DND-41 (cell line): Measurements from ENCODE around the gene TMTC2.

Source experiments
- ATAC-seq: fragments of 200-7000 bp; cut with Tn5 transposase; 3 replicates; pipeline ENCODE4 v1.9.1; 2021; ENCODE audit warnings: low read depth; ENCODE audit not compliant: insufficient read depth
- DNase-seq: peaks from one replicate; pipeline ENCODE4 v3.0.0-alpha.2; 2020
- H2AFZ ChIP-seq: 2 replicates; pipeline ENCODE4 v1.6.0; 2012; ENCODE audit warnings: low read depth, low read length
- H3K27ac ChIP-seq: 2 replicates; pipeline ENCODE4 v1.5.1; 2012; ENCODE audit warnings: low read length, inconsistent platforms
- H3K27me3 ChIP-seq: fragments of 200-600 bp; sonication (generic); 2 replicates; pipeline ENCODE4 v1.6.0; 2012; ENCODE audit warnings: low read length, mild to moderate bottlenecking, inconsistent platforms; ENCODE audit not compliant: insufficient read depth, poor library complexity
- H3K36me3 ChIP-seq: 2 replicates; pipeline ENCODE4 v1.5.1; 2012; ENCODE audit warnings: low read length, inconsistent platforms; ENCODE audit not compliant: insufficient read depth
- H3K4me1 ChIP-seq: 2 replicates; pipeline ENCODE4 v1.5.1; 2012; ENCODE audit warnings: mild to moderate bottlenecking, low read length; ENCODE audit not compliant: insufficient read depth
- H3K4me2 ChIP-seq: 2 replicates; pipeline ENCODE4 v1.6.0; 2012; ENCODE audit warnings: mild to moderate bottlenecking, moderate library complexity, low read length, inconsistent platforms; ENCODE audit not compliant: insufficient read depth
- H3K4me3 ChIP-seq, 2 experiments: fragments of 200-600 bp in 1 of 2; shearing (Covaris generic) in 1 of 2; 2 replicates each; pipeline ENCODE4 v1.5.1; 2012 to 2016; ENCODE audit warnings: inconsistent platforms in 2 of 2, low read length in 2 of 2, mild to moderate bottlenecking in 2 of 2, low read depth in 1 of 2, moderate library complexity in 1 of 2
- H3K79me2 ChIP-seq: 2 replicates; pipeline ENCODE4 v1.6.0; 2012; ENCODE audit warnings: low read length, inconsistent platforms; ENCODE audit not compliant: insufficient read depth
- H3K9ac ChIP-seq: 2 replicates; pipeline ENCODE4 v1.6.0; 2012; ENCODE audit warnings: low read depth, mild to moderate bottlenecking, inconsistent platforms, low read length, moderate library complexity
- H3K9me3 ChIP-seq: 2 replicates; pipeline ENCODE4 v1.5.1; 2012; ENCODE audit warnings: low read length, moderate library complexity, mild to moderate bottlenecking, inconsistent platforms; ENCODE audit not compliant: insufficient read depth, severe bottlenecking
- H4K20me1 ChIP-seq: 2 replicates; pipeline ENCODE4 v1.6.0; 2012; ENCODE audit warnings: low read length; ENCODE audit not compliant: insufficient read depth
- CTCF ChIP-seq: IDR thresholded peaks from 2 replicates; pipeline ENCODE4 v1.5.1; 2012; ENCODE audit warnings: borderline replicate concordance, low read length, moderate library complexity, mild to moderate bottlenecking; ENCODE audit not compliant: poor library complexity, severe bottlenecking; ENCODE audit errors: extremely low read depth
- EZH2 ChIP-seq: IDR thresholded peaks from 3 replicates; pipeline ENCODE4 v1.6.1; 2012; ENCODE audit warnings: borderline replicate concordance, low read depth, mild to moderate bottlenecking, moderate library complexity, low read length, inconsistent platforms; ENCODE audit not compliant: severe bottlenecking

Gene TMTC2

GRCh38 chr12:82923935-82924334 lies 237.2 kb downstream of the TMTC2 start:
- ATAC-seq: no peak
- H3K27me3 ChIP-seq: no peaks in the 10 kb centered on the region
- H3K27ac ChIP-seq: no peak overlapping the region

GRCh38 chr12:82926630-82927029 lies 239.9 kb downstream of the TMTC2 start:
- Histone ChIP-seq H3K4me1 (no peaks in the 10 kb centered on the region), H3K36me3 (no peaks in the 10 kb centered on the region), H2AFZ (no peak overlapping the region), H3K4me3 (no peak overlapping the region), H3K9me3 (no peaks in the 10 kb centered on the region), H3K27ac (no peak overlapping the region), H4K20me1 (no peaks in the 10 kb centered on the region), H3K4me2 (no peak overlapping the region), H3K79me2 (no peaks in the 10 kb centered on the region), H3K27me3 (no peaks in the 10 kb centered on the region), H3K9ac (no peak overlapping the region)
- ATAC-seq (no peak), DNase-seq (no peak)
- TF ChIP-seq EZH2 (no peak), CTCF (no peak)

More at GRCh38 chr12:82923935-82924334, 237.2 kb downstream of the TMTC2 start:
- Histone ChIP-seq H3K4me2 (no peak overlapping the region), H2AFZ (no peak overlapping the region), H3K9ac (no peak overlapping the region), H3K79me2 (no peaks in the 10 kb centered on the region), H4K20me1 (no peaks in the 10 kb centered on the region), H3K36me3 (no peaks in the 10 kb centered on the region), H3K4me1 (no peaks in the 10 kb centered on the region), H3K9me3 (no peaks in the 10 kb centered on the region), H3K4me3 (no peak overlapping the region)
- DNase-seq: no peak
- TF ChIP-seq CTCF (no peak), EZH2 (no peak)

GRCh38 chr12:82930301-82930700 lies 243.6 kb downstream of the TMTC2 start:
- DNase-seq (no peak), ATAC-seq (no peak)
- Histone ChIP-seq H3K27me3 (no peaks in the 10 kb centered on the region), H3K4me2 (no peak overlapping the region), H2AFZ (no peak overlapping the region), H4K20me1 (no peaks in the 10 kb centered on the region), H3K4me1 (no peaks in the 10 kb centered on the region), H3K4me3 (no peak overlapping the region), H3K9me3 (no peaks in the 10 kb centered on the region), H3K79me2 (no peaks in the 10 kb centered on the region), H3K36me3 (no peaks in the 10 kb centered on the region), H3K9ac (no peak overlapping the region), H3K27ac (no peak overlapping the region)
- TF ChIP-seq CTCF: no peak
- no peak for TF ChIP-seq EZH2

- Histone ChIP-seq H2AFZ (no peak overlapping the region), H3K27ac (no peak overlapping the region)
- no peak for ATAC-seq
Observed at GRCh38 chr12:82931349-82932116, 244.8 kb downstream of the TMTC2 start.

More at GRCh38 chr12:82931349-82932116, 244.8 kb downstream of the TMTC2 start:
- no peaks in the 10 kb centered on the region for H4K20me1 ChIP-seq
- DNase-seq: no peak
- no peaks in the 10 kb centered on the region for H3K79me2 ChIP-seq
- no peaks in the 10 kb centered on the region for H3K36me3 ChIP-seq
- H3K4me2 ChIP-seq: no peak overlapping the region
- no peak for TF ChIP-seq CTCF
- TF ChIP-seq EZH2: no peak
- no peak overlapping the region for H3K9ac ChIP-seq
- no peak overlapping the region for H3K4me3 ChIP-seq
- no peaks in the 10 kb centered on the region for H3K9me3 ChIP-seq
- H3K27me3 ChIP-seq: no peaks in the 10 kb centered on the region
- H3K4me1 ChIP-seq: no peaks in the 10 kb centered on the region
